OCI-LY7 (cell line): Measurements from ENCODE around the gene SACM1L.

Source experiments
- CTCF ChIP-seq: fragments of 200-600 bp; sonication (generic); conservative IDR thresholded peaks from 2 replicates; pipeline ENCODE4 v1.5.1; 2014; ENCODE audit warnings: mild to moderate bottlenecking, antibody characterized with exemption, low read length, moderate library complexity, mixed read lengths
- EZH2phosphoT487 ChIP-seq: fragments of 200-600 bp; sonication (generic); IDR thresholded peaks from 2 replicates; pipeline ENCODE4 v1.6.1; 2018; ENCODE audit warnings: low read depth, borderline replicate concordance, mild to moderate bottlenecking, mixed run types, antibody characterized with exemption, low read length, moderate library complexity, mixed read lengths

GRCh38 chr3:45688194-45688881 is 858 bp upstream of the SACM1L start:
- TF ChIP-seq EZH2phosphoT487 (no peak), CTCF (peak; percentile 26; the same call in 1 of the 2 replicates)
